Fibroblast of skin of left quadriceps (primary cell): ENCODE results near the gene SCN8A.

Experiments used
- DNase-seq, 2 experiments: peaks; one replicate each; pipeline ENCODE4 v3.0.0-alpha.2; 2013; ENCODE audit warnings: low read depth in 2 of 2

The SCN8A gene

DNA sequence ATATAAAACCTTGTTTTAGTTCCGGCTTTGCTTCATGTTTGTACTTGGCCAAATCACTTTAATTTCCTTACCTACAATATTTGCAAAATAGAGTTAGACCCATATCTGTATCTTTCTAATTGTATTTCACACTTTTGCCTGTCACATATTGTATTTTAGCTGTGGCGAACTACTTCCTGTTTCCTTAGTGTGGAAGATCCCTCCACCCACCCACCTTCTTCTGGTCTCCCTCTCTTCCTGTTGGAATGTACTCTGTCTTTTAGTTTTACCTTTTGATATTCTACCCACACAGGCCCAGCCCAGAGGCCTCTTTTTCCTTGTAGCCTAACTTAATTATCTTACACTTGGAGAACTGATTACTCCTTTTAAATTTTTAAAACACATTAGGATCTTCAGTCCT lies 78.2 kb downstream of the SCN8A start:
- DNase-seq: no peak

GRCh38 chr12:51669996-51670395 lies 79.0 kb downstream of the SCN8A start:
- DNase-seq: no peak

- DNase-seq: no peak
Observed at GRCh38 chr12:51672334-51672733, 81.3 kb downstream of the SCN8A start.

- no peak for DNase-seq
Observed at GRCh38 chr12:51675071-51675803, 84.2 kb downstream of the SCN8A start.

DNA sequence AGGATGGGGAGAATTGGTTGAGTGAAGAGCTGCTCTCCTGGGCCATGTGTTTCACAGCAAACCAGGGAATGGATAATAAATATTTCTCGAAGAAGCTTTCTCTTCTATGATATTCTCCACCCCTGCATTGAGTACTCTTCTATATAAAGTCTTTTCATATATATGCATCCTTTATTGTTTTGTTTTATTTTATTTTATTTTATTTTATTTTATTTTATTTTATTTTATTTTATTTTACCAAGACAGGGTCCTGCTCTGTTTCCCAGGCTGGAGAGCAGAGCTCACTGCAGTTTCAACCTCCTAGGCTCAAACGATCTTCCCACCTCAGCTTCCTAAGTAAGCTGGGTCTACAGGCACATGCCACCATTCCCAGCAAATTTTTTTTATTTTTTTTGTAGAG lies 85.8 kb downstream of the SCN8A start:
- no peak for DNase-seq

DNA sequence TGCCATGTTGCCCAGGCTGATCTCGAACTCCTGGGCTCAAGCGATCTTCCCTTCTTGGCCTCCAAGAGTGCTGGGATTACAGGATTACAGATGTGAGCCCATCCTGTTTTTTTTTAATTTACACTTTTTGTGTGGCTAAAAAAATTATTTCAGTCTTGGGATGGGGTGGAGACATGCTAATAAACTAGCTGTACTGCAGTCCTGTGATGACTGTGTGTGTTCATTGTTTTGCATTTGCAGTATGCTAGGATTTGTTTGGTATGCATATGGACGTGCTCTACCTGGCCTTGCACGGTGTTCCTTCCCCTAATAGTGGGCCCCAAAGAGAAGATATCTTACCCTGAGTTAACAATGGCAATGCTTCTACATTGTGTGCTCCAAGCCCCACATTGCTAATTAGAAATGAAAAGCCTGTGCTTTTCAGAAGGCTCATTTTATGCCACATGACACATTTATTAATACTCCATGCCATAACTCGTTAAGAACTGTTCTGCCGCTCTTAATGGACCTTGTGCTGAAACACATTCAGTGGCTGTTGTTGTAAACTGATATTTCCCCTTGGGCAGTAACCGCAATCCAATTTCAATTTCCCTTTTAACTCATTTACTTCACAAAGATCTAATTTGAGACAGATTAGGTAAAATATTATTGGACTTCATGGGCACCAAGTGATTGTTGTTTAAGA lies 86.4 kb downstream of the SCN8A start:
- DNase-seq: no peak

DNA sequence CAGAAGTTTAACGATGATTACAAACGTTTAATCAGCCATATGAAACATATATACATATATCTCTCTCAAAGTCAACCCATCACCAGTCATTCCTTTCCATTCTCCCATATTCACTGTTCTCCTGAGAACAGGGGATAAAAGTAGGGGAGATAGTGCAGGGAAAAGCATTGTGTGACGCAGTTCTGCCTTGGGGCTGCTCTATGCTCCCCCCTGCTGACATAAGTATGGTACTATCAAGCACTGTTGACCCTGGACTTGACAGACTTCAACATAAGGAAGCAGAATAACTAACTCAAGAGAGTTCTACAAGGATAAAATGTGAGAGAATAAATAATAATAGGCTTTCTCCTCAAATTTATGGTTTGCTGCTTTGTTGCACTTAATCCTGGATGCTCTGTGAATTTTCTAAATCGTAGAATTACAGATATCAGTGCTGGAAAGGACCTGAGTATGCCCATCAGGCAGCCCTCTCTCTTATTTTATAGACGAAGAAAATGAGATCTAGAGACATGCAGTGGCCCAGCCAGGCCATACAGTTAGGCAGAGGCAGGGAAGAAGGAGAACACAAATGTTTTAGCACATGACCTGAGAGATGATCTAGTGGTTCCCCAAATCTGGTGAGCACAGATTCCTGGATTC lies 87.2 kb downstream of the SCN8A start:
- DNase-seq: peak in 1 of 2 experiments; percentile 36

DNA sequence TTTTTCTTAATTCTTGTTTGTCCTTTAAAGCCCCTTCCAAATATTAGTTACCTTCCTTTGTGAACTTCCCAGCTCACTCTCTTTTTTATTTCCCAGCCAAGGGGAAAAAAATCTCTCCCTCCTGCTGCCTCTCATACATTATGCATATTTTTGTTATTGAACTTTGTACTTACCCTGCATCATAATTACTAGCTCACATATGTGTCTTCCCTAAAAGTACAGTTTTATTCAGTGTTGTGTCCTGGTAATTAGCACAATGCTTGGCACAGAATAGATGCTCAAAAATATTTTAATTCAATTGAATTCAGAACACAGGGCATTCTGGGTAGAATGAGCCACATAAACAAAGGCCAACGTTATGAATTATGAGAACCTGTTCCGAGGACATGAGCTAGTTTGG lies 91.9 kb downstream of the SCN8A start:
- DNase-seq: no peak

DNA sequence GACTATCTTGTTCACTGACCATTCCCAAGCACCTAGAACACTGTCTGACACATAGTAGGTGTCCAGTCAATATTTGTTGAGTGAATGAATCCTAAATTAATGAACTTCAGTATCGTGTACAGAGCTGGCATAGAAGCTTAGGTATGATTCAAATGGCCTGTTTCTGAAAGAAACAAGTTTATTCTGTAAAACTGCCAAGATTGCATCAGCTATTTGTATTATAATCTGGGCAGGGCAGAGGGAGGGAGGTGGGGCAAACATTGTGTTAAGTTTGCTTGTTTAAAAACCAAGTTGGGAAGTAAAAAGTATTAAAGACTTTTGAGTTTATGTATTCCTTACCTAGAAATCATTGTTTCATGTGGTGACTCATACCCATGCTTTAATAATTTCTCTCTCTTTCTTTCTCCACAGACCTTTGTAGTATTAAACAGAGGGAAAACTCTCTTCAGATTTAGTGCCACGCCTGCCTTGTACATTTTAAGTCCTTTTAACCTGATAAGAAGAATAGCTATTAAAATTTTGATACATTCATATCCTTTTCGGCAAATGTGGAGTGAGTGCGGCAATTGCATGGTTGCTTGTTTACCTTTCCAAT lies 92.8 kb downstream of the SCN8A start:
- peak; percentile 45 to 50 for DNase-seq

- DNase-seq: peak; percentile 29 to 32
Observed at GRCh38 chr12:51686727-51687126, 95.7 kb downstream of the SCN8A start.

DNA sequence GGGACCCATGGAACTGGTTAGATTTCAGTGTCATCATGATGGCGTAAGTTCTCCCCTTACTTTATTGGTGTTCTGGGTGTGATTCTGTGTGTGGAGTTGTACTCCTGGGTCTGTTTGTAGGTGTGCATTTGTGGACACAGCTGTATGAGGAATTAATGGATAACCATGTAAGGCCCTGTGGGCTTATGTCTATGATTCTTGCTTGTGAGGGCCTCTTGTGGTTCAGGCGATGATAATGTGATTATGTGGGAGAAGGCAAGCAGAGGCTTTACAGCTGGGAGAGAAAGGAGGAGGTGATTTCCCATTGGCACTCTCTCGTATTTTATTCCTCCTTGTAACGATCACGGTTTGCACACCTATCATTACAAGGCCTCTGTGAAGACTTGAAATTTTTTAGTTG lies 96.1 kb downstream of the SCN8A start:
- peak in 1 of 2 experiments; percentile 64 for DNase-seq

DNA sequence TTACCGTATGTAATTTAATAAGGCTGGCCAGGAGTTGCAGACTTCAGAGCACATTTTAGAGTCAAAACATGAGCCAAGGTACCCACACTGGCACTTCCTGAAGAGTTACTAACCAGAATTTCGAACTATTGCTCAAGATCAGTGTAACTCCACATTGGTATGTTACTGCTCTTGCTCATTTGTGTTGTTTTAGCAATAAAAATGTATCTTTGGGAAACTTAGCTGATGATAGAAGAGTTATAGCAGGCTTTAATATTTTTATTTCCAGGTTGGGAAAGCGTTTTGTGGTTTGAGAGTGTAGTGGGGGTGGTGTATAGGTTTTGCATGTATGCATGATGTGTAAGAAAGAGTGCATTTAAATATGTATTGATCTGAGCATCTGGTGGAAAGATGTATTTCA lies 96.6 kb downstream of the SCN8A start:
- peak; percentile 95 to 96 for DNase-seq

DNA sequence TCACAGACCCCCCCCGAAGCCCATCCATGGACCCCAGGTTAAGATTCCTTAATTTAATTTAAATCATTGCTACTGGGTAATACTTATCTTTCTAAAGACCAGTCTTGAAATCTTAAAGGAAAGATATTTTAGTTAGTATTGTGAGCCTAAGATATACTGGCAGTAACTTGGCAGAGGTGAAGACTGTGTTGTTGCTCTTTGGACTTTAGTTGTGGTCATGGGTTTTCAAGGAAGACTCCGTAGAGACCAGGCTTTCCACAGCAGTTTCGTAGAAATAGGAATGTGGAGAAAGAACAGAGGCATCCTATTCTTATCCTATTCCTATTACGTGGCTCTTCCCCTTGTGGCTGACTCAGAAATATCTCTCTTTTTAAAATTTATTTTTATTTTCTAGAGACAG lies 99.0 kb downstream of the SCN8A start:
- no peak for DNase-seq

DNA sequence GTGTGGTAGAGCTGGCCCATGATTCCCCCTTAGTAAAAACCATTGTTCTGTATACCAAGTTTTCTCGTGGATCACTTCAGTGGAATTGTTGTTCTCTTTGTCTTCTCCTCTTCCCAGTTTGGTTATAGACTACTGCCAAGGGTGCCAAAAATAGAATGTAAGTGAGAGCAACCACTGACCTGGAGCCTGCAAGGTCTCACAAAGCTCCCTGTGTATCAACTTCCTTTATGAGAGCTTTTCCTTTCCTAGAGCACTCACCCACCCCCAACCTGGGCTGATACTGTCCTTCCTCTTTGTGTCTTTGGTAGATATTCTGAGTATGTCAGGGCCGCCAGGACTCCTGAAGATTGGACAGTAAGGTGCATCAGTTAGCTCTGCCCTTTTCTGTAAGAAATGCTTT lies 101.0 kb downstream of the SCN8A start:
- DNase-seq: no peak

GRCh38 chr12:51693569-51693968 lies 102.5 kb downstream of the SCN8A start:
- no peak for DNase-seq

GRCh38 chr12:51694146-51694545 lies 103.1 kb downstream of the SCN8A start:
- DNase-seq: no peak

DNA sequence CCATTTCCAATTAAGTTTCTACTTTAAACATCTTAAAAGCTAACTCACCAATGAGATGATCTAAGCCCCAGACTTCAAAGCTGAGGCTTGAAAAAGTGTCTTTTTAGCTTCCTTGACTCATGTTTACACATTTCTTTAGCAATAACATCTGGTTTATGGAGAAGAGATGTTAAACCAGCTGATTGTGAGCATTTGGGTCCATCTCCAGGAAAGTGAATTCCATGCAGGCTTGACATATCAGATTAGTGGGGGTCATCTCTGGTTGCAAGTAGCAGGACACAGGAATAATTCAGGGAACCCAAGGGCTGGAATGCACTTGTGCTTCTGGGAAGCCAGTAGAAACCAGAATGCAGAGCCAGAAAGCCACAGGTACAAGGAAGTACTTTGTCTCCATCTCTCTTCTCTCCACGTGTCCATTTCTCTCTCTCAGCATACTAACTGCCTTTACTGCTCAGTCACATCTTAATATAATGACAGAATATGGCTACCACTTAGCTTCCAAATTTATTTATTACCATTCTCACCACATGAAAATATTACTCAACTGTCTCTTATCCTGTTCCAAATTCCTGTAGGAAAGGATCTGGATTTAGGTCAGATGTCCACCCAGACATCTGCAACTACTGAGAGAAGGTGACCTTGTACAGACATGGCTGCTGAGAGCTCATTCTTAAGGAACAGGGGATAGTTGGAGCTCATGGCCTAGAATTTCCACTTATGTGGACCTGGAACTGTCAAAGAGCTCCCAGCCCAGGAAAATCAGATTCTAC lies 104.4 kb downstream of the SCN8A start:
- no peak for DNase-seq

DNA sequence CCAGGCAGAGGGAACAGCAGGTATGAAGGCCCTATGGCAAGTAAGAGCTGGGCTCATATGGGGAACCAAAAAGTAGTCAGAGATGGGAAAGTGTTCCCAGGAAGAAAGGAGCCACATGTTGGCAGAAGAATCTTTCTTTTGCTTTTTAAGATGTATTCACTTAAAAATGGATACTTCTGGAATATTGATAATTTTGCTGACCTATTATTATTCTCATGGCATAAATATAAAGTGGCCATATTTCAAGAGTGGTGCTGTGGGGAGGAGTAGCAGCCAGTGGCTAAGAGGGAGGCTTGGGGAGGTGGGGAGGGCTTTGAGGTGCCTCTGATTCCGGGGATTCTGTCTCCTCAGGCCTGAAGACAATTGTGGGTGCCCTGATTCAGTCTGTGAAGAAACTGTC lies 108.2 kb downstream of the SCN8A start:
- no peak for DNase-seq

DNA sequence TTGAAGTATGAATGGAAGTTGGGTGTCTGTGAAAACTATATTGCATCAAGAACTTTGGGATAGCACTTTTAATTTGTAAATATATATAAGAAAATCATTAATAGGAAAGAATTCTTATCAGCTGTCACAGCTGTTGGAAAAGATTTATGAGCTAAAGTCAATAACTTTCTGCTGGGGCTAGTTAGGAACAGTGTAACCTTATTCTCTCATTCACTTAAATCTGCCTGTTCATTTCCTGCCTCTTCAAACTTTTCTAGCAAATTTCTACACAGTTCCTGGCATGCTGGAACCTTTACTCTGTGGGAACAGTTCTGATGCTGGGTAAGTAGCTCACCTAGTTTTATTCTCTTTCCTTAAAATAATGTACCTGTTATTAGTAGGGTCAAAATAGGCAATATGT lies 109.9 kb downstream of the SCN8A start:
- DNase-seq: no peak

DNA sequence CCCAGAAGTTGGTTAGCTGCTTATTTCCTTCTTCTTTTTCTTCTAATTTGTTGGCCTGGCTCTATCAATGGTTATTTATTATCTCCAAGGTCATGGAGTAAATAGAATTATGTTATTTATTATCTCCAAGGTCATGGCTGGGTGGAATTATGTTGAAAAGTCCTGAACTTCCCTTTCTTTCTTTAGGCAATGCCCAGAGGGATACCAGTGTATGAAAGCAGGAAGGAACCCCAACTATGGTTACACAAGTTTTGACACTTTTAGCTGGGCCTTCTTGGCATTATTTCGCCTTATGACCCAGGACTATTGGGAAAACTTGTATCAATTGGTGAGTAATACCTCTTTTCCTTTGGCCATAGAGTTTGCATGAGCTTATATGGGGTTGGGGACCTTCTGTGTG lies 111.6 kb downstream of the SCN8A start:
- no peak for DNase-seq

DNA sequence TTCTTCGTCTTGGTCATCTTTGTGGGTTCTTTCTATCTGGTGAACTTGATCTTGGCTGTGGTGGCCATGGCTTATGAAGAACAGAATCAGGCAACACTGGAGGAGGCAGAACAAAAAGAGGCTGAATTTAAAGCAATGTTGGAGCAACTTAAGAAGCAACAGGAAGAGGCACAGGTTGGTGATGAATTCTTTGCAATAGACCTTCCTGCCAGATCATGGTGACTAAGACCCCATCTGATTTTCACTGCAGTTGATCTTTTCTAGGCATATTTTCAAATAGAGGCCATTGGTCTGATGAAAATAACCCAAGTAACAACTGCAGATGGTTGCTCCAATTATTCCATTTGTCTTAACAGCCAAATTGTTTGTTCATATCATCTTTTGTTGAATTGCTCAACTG lies 114.4 kb downstream of the SCN8A start:
- no peak for DNase-seq

- DNase-seq: no peak
Observed at GRCh38 chr12:51706206-51706605, 115.2 kb downstream of the SCN8A start.
